WTC11 (cell line): ENCODE measurements around the gene NUP210L. TPM values are rescaled to one million over a fixed set of nuclear protein-coding genes. Genes with fewer than 3 reads are reported as not detected.

Experiments
- CREM ChIP-seq: sonication (generic); formaldehyde crosslinking; IDR thresholded peaks from 2 replicates; pipeline ENCODE4 v1.8.1; 2022; ENCODE audit warnings: mild to moderate bottlenecking, missing genetic modification reagents, moderate library complexity
- EMX1 ChIP-seq: fragments of 250-450 bp; sonication (Bioruptor Pico); IDR thresholded peaks from 2 replicates; pipeline ENCODE4 v1.8.0; 2021; ENCODE audit warnings: mild to moderate bottlenecking
- ESRRA ChIP-seq: sonication (generic); formaldehyde crosslinking; IDR thresholded peaks from 2 replicates; pipeline ENCODE4 v1.8.1; 2022; ENCODE audit warnings: mild to moderate bottlenecking, missing genetic modification reagents, borderline replicate concordance
- GTF2I ChIP-seq: fragments of 250-450 bp; sonication (Bioruptor Pico); conservative IDR thresholded peaks from 2 replicates; pipeline ENCODE4 v1.4.0; 2021; ENCODE audit warnings: mild to moderate bottlenecking
- HMGA2 ChIP-seq: fragments of 250-450 bp; sonication (Bioruptor Pico); IDR thresholded peaks from 2 replicates; pipeline ENCODE4 v1.4.0; 2021; ENCODE audit warnings: mild to moderate bottlenecking, moderate library complexity
- MXD4 ChIP-seq: fragments of 250-450 bp; sonication (Bioruptor Pico); IDR thresholded peaks from 2 replicates; pipeline ENCODE4 v1.8.0; 2021; ENCODE audit warnings: mild to moderate bottlenecking, moderate library complexity, borderline replicate concordance
- NR2C2 ChIP-seq: sonication (generic); formaldehyde crosslinking; IDR thresholded peaks from 2 replicates; pipeline ENCODE4 v1.8.0; 2022; ENCODE audit warnings: mild to moderate bottlenecking, missing genetic modification reagents
- OVOL2 ChIP-seq: fragments of 250-450 bp; sonication (Bioruptor Pico); IDR thresholded peaks from 2 replicates; pipeline ENCODE4 v1.9.0; 2021; ENCODE audit warnings: mild to moderate bottlenecking, borderline replicate concordance
- PRRX2 ChIP-seq: fragments of 250-450 bp; sonication (Bioruptor Pico); IDR thresholded peaks from 2 replicates; pipeline ENCODE4 v1.8.0; 2021; ENCODE audit warnings: mild to moderate bottlenecking
- RELA ChIP-seq: sonication (generic); formaldehyde crosslinking; IDR thresholded peaks from 2 replicates; pipeline ENCODE4 v1.8.1; 2022; ENCODE audit warnings: missing genetic modification reagents, mild to moderate bottlenecking, borderline replicate concordance
- SP1 ChIP-seq: sonication (generic); formaldehyde crosslinking; conservative IDR thresholded peaks from 2 replicates; pipeline ENCODE4 v1.8.1; 2022; ENCODE audit warnings: missing genetic modification reagents
- ZNF219 ChIP-seq: sonication (generic); formaldehyde crosslinking; IDR thresholded peaks from 2 replicates; pipeline ENCODE4 v1.8.0; 2023; ENCODE audit warnings: missing genetic modification reagents, mild to moderate bottlenecking, borderline replicate concordance
- ZNF232 ChIP-seq: sonication (generic); formaldehyde crosslinking; IDR thresholded peaks from 2 replicates; pipeline ENCODE4 v1.8.0; 2022; ENCODE audit warnings: mild to moderate bottlenecking, missing genetic modification reagents
- ZNF263 ChIP-seq: sonication (generic); formaldehyde crosslinking; IDR thresholded peaks from 2 replicates; pipeline ENCODE4 v1.8.1; 2022; ENCODE audit warnings: low read depth, mild to moderate bottlenecking, moderate library complexity, missing genetic modification reagents
- ZNF317 ChIP-seq: sonication (generic); formaldehyde crosslinking; IDR thresholded peaks from 2 replicates; pipeline ENCODE4 v1.8.1; 2023; ENCODE audit warnings: low read depth, mild to moderate bottlenecking, moderate library complexity, missing genetic modification reagents, borderline replicate concordance
- ZNF416 ChIP-seq: fragments of 250-450 bp; sonication (Bioruptor Pico); IDR thresholded peaks from 2 replicates; pipeline ENCODE4 v1.9.0; 2021; ENCODE audit warnings: mild to moderate bottlenecking, inconsistent platforms
- ZNF423 ChIP-seq: fragments of 250-450 bp; sonication (Bioruptor Pico); IDR thresholded peaks from 2 replicates; pipeline ENCODE4 v2.1.2; 2022; ENCODE audit warnings: mild to moderate bottlenecking, moderate library complexity
- ZNF671 ChIP-seq: fragments of 250-450 bp; sonication (Bioruptor Pico); IDR thresholded peaks from 2 replicates; pipeline ENCODE4 v1.8.0; 2021; ENCODE audit warnings: mild to moderate bottlenecking
- total RNA-seq: library from RNA; stranded (reverse); gene quantifications from 3 replicates; pipeline ENCODE4 v1.2.3, GENCODE V29; 2021
- TF ChIP-seq, protein P1 (sequence below): sonication (generic); formaldehyde crosslinking; IDR thresholded peaks from 2 replicates; pipeline ENCODE4 v1.8.1; 2023; ENCODE audit warnings: mild to moderate bottlenecking, missing genetic modification reagents
- TF ChIP-seq, protein P2 (sequence below): sonication (generic); formaldehyde crosslinking; IDR thresholded peaks from 2 replicates; pipeline ENCODE4 v1.8.1; 2022; ENCODE audit warnings: missing genetic modification reagents, borderline replicate concordance
- TF ChIP-seq, protein P3 (sequence below): sonication (generic); formaldehyde crosslinking; IDR thresholded peaks from 2 replicates; pipeline ENCODE4 v1.8.0; 2023; ENCODE audit warnings: mild to moderate bottlenecking, missing genetic modification reagents
- TF ChIP-seq, protein P4 (sequence below): sonication (generic); formaldehyde crosslinking; IDR thresholded peaks from 2 replicates; pipeline ENCODE4 v1.8.1; 2023; ENCODE audit warnings: mild to moderate bottlenecking, missing genetic modification reagents, moderate library complexity
- TF ChIP-seq, protein P5 (sequence below): fragments of 250-450 bp; sonication (Bioruptor Pico); IDR thresholded peaks from 2 replicates; pipeline ENCODE4 v2.1.2; 2022; ENCODE audit warnings: mild to moderate bottlenecking, moderate library complexity
- TF ChIP-seq, protein P6 (sequence below): sonication (generic); formaldehyde crosslinking; IDR thresholded peaks from 2 replicates; pipeline ENCODE4 v1.8.0; 2022; ENCODE audit warnings: mild to moderate bottlenecking, missing genetic modification reagents
- TF ChIP-seq, protein P7 (sequence below): sonication (generic); formaldehyde crosslinking; IDR thresholded peaks from 2 replicates; pipeline ENCODE4 v1.8.0; 2022; ENCODE audit warnings: mild to moderate bottlenecking, missing genetic modification reagents
- TF ChIP-seq, protein P8 (sequence below): sonication (generic); formaldehyde crosslinking; IDR thresholded peaks from 2 replicates; pipeline ENCODE4 v1.8.1; 2022; ENCODE audit warnings: mild to moderate bottlenecking, moderate library complexity, missing genetic modification reagents

Gene NUP210L
- total RNA-seq, 1 experiment from 2014 or later: 0.02 TPM

DNA sequence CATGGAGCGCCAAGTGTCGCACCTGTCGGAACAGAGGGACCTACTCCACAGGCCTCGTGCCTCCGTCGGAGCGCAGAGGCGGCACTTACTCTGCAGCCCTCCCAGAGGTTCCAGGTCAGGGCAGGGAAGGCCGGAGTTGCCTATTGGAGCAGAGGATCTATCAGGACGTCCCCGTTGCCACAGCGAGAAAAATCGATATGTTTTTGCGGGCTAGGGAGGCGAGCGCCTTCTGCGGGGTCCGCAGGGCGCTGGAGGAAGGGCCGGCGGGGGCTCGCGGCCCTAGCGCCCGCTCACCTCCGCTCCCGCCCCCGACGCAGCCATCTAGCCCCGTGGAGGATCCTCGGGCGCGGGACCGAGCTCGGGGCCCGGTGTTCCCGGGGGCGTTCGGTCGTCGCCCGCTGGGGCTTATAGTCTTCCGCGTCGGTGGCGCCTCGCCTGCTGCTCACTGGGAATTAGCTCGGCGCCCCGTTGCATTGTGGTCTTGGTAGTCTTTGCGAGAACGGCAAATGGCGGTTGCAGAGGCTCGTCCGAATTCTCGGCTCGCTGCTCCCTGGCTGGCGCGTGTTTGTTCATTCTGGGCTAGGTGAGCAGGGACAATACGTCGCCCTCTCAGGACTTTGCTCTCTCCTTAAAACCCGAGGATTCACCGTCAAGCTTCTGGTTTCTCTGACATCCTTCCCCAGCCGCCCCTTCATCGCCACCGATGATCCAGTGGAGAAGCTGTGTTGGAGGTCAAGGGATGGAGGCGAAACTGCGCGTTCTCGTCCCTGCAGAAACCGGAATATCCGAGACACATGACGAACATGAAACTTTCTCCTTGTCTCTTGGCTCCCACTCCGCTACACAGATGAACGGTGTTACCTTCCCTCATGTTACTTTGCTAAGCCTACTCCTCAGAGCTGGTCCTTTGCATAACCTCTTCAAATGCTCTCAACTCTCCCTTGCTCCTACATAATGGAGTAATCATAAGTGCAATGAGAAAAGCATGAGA lies 177.3 kb downstream of the NUP210L start, which contains the start of gene JTB (continued):
- TF ChIP-seq, protein P1, sequence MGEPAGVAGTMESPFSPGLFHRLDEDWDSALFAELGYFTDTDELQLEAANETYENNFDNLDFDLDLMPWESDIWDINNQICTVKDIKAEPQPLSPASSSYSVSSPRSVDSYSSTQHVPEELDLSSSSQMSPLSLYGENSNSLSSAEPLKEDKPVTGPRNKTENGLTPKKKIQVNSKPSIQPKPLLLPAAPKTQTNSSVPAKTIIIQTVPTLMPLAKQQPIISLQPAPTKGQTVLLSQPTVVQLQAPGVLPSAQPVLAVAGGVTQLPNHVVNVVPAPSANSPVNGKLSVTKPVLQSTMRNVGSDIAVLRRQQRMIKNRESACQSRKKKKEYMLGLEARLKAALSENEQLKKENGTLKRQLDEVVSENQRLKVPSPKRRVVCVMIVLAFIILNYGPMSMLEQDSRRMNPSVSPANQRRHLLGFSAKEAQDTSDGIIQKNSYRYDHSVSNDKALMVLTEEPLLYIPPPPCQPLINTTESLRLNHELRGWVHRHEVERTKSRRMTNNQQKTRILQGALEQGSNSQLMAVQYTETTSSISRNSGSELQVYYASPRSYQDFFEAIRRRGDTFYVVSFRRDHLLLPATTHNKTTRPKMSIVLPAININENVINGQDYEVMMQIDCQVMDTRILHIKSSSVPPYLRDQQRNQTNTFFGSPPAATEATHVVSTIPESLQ (CRISPR knock-in tag): no peak
- TF ChIP-seq, protein P2, sequence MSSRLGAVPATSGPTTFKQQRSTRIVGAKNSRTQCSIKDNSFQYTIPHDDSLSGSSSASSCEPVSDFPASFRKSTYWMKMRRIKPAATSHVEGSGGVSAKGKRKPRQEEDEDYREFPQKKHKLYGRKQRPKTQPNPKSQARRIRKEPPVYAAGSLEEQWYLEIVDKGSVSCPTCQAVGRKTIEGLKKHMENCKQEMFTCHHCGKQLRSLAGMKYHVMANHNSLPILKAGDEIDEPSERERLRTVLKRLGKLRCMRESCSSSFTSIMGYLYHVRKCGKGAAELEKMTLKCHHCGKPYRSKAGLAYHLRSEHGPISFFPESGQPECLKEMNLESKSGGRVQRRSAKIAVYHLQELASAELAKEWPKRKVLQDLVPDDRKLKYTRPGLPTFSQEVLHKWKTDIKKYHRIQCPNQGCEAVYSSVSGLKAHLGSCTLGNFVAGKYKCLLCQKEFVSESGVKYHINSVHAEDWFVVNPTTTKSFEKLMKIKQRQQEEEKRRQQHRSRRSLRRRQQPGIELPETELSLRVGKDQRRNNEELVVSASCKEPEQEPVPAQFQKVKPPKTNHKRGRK (CRISPR knock-in tag): no peak
- TF ChIP-seq PRRX2 (CRISPR knock-in tag) (no peak), EMX1 (CRISPR knock-in tag) (0 out of 2 replicates have a peak, but pooled peaks have one; percentile 11), ZNF219 (peak; percentile 80; the same call in 1 of the 2 replicates), SP1 (CRISPR knock-in tag) (peak; percentile 66; the same call in 1 of the 2 replicates), NR2C2 (CRISPR knock-in tag) (no peak), GTF2I (CRISPR knock-in tag) (no peak), ZNF416 (CRISPR knock-in tag) (no peak), RELA (no peak), ZNF232 (0 out of 2 replicates have a peak, but pooled peaks have one; percentile 15), CREM (CRISPR knock-in tag) (0 out of 2 replicates have a peak, but pooled peaks have one; percentile 47), ESRRA (CRISPR knock-in tag) (no peak), OVOL2 (CRISPR knock-in tag) (no peak), ZNF423 (CRISPR knock-in tag) (no peak), ZNF317 (CRISPR knock-in tag) (no peak), MXD4 (no peak), HMGA2 (no peak), ZNF263 (no peak), ZNF671 (no peak)
- TF ChIP-seq, protein P3, sequence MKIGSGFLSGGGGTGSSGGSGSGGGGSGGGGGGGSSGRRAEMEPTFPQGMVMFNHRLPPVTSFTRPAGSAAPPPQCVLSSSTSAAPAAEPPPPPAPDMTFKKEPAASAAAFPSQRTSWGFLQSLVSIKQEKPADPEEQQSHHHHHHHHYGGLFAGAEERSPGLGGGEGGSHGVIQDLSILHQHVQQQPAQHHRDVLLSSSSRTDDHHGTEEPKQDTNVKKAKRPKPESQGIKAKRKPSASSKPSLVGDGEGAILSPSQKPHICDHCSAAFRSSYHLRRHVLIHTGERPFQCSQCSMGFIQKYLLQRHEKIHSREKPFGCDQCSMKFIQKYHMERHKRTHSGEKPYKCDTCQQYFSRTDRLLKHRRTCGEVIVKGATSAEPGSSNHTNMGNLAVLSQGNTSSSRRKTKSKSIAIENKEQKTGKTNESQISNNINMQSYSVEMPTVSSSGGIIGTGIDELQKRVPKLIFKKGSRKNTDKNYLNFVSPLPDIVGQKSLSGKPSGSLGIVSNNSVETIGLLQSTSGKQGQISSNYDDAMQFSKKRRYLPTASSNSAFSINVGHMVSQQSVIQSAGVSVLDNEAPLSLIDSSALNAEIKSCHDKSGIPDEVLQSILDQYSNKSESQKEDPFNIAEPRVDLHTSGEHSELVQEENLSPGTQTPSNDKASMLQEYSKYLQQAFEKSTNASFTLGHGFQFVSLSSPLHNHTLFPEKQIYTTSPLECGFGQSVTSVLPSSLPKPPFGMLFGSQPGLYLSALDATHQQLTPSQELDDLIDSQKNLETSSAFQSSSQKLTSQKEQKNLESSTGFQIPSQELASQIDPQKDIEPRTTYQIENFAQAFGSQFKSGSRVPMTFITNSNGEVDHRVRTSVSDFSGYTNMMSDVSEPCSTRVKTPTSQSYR (CRISPR knock-in tag): no peak
- TF ChIP-seq, protein P4, sequence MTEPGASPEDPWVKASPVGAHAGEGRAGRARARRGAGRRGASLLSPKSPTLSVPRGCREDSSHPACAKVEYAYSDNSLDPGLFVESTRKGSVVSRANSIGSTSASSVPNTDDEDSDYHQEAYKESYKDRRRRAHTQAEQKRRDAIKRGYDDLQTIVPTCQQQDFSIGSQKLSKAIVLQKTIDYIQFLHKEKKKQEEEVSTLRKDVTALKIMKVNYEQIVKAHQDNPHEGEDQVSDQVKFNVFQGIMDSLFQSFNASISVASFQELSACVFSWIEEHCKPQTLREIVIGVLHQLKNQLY (CRISPR knock-in tag): no peak
- TF ChIP-seq, protein P5, sequence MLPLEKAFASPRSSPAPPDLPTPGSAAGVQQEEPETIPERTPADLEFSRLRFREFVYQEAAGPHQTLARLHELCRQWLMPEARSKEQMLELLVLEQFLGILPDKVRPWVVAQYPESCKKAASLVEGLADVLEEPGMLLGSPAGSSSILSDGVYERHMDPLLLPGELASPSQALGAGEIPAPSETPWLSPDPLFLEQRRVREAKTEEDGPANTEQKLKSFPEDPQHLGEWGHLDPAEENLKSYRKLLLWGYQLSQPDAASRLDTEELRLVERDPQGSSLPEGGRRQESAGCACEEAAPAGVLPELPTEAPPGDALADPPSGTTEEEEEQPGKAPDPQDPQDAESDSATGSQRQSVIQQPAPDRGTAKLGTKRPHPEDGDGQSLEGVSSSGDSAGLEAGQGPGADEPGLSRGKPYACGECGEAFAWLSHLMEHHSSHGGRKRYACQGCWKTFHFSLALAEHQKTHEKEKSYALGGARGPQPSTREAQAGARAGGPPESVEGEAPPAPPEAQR: no peak
- TF ChIP-seq, protein P6, sequence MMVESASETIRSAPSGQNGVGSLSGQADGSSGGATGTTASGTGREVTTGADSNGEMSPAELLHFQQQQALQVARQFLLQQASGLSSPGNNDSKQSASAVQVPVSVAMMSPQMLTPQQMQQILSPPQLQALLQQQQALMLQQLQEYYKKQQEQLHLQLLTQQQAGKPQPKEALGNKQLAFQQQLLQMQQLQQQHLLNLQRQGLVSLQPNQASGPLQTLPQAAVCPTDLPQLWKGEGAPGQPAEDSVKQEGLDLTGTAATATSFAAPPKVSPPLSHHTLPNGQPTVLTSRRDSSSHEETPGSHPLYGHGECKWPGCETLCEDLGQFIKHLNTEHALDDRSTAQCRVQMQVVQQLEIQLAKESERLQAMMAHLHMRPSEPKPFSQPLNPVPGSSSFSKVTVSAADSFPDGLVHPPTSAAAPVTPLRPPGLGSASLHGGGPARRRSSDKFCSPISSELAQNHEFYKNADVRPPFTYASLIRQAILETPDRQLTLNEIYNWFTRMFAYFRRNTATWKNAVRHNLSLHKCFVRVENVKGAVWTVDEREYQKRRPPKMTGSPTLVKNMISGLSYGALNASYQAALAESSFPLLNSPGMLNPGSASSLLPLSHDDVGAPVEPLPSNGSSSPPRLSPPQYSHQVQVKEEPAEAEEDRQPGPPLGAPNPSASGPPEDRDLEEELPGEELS (CRISPR knock-in tag): no peak
- TF ChIP-seq, protein P7, sequence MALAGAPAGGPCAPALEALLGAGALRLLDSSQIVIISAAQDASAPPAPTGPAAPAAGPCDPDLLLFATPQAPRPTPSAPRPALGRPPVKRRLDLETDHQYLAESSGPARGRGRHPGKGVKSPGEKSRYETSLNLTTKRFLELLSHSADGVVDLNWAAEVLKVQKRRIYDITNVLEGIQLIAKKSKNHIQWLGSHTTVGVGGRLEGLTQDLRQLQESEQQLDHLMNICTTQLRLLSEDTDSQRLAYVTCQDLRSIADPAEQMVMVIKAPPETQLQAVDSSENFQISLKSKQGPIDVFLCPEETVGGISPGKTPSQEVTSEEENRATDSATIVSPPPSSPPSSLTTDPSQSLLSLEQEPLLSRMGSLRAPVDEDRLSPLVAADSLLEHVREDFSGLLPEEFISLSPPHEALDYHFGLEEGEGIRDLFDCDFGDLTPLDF (CRISPR knock-in tag): no peak
- TF ChIP-seq, protein P8, sequence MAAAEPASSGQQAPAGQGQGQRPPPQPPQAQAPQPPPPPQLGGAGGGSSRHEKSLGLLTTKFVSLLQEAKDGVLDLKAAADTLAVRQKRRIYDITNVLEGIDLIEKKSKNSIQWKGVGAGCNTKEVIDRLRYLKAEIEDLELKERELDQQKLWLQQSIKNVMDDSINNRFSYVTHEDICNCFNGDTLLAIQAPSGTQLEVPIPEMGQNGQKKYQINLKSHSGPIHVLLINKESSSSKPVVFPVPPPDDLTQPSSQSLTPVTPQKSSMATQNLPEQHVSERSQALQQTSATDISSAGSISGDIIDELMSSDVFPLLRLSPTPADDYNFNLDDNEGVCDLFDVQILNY: no peak
